Endothelial cell (in vitro differentiated cells): ENCODE measurements around the gene TRIM38. TPM values are rescaled to one million over a fixed set of nuclear protein-coding genes. Genes with fewer than 3 reads are reported as not detected.

ENCODE experiments used
- DNase-seq: peaks from one replicate; pipeline ENCODE4 v3.0.0; 2021; ENCODE audit warnings: low spot score
- H3K27ac Mint-ChIP-seq: one replicate; pipeline ENCODE4 v1.8.0; 2021; ENCODE audit warnings: mixed read lengths, inconsistent platforms; ENCODE audit not compliant: unreplicated experiment
- H3K27me3 Mint-ChIP-seq: one replicate; pipeline ENCODE4 v1.8.0; 2021; ENCODE audit warnings: mild to moderate bottlenecking, moderate library complexity, mixed read lengths, inconsistent platforms; ENCODE audit not compliant: unreplicated experiment
- H3K36me3 Mint-ChIP-seq: one replicate; pipeline ENCODE4 v1.8.0; 2021; ENCODE audit warnings: mild to moderate bottlenecking, low read depth, mixed read lengths, inconsistent platforms; ENCODE audit not compliant: unreplicated experiment
- H3K4me1 Mint-ChIP-seq: one replicate; pipeline ENCODE4 v1.8.0; 2021; ENCODE audit warnings: mild to moderate bottlenecking, mixed read lengths, inconsistent platforms; ENCODE audit not compliant: unreplicated experiment
- H3K4me3 Mint-ChIP-seq: one replicate; pipeline ENCODE4 v1.8.0; 2021; ENCODE audit warnings: mild to moderate bottlenecking, mixed read lengths, inconsistent platforms; ENCODE audit not compliant: unreplicated experiment
- H3K9me3 Mint-ChIP-seq: one replicate; pipeline ENCODE4 v1.8.0; 2021; ENCODE audit warnings: mixed read lengths, inconsistent platforms; ENCODE audit not compliant: unreplicated experiment
- CTCF ChIP-seq: fragments of 200-600 bp; sonication (generic); IDR thresholded peaks from one replicate; pipeline ENCODE4 v1.5.0; 2021; ENCODE audit warnings: antibody characterized with exemption; ENCODE audit not compliant: unreplicated experiment
- total RNA-seq: library from RNA; stranded (reverse); fragmentation: NEBNext Ultra II Directional; extraction: Animal tissue kit (Norgen Biotek cat#: 25700); gene quantifications from one replicate; pipeline ENCODE4 v1.2.1, GENCODE V29; 2021; ENCODE audit not compliant: unreplicated experiment

The TRIM38 gene
- total RNA-seq, 1 donor from 2014 or later: 3.8 TPM

GRCh38 chr6:25931411-25931709, 31.2 kb upstream of the TRIM38 start:
- no peaks in the 10 kb centered on the region for H3K9me3 Mint-ChIP-seq
- no peaks in the 10 kb centered on the region for H3K4me1 Mint-ChIP-seq
- no peak for DNase-seq
- no peak overlapping the region for H3K27ac Mint-ChIP-seq
- no peak overlapping the region for H3K4me3 Mint-ChIP-seq
- no peaks in the 10 kb centered on the region for H3K27me3 Mint-ChIP-seq
- no peak for TF ChIP-seq CTCF
- H3K36me3 Mint-ChIP-seq: no peaks in the 10 kb centered on the region

GRCh38 chr6:25934156-25934555, 28.4 kb upstream of the TRIM38 start:
- Mint-ChIP-seq H3K4me3 (no peak overlapping the region), H3K4me1 (no peaks in the 10 kb centered on the region), H3K36me3 (no peaks in the 10 kb centered on the region), H3K27me3 (no peaks in the 10 kb centered on the region), H3K27ac (no peak overlapping the region), H3K9me3 (no peaks in the 10 kb centered on the region)
- TF ChIP-seq CTCF: no peak
- no peak for DNase-seq

- no peaks in the 10 kb centered on the region for H3K4me1 Mint-ChIP-seq
- H3K36me3 Mint-ChIP-seq: no peaks in the 10 kb centered on the region
- no peak for TF ChIP-seq CTCF
- no peaks in the 10 kb centered on the region for H3K9me3 Mint-ChIP-seq
- H3K27ac Mint-ChIP-seq: no peak overlapping the region
- DNase-seq: no peak
- no peaks in the 10 kb centered on the region for H3K27me3 Mint-ChIP-seq
- no peak overlapping the region for H3K4me3 Mint-ChIP-seq
Observed at GRCh38 chr6:25934735-25935313, 27.8 kb upstream of the TRIM38 start.

- H3K27me3 Mint-ChIP-seq: no peaks in the 10 kb centered on the region
- TF ChIP-seq CTCF: no peak
- H3K4me1 Mint-ChIP-seq: no peaks in the 10 kb centered on the region
- no peak for DNase-seq
- no peak overlapping the region for H3K4me3 Mint-ChIP-seq
- no peaks in the 10 kb centered on the region for H3K9me3 Mint-ChIP-seq
- no peaks in the 10 kb centered on the region for H3K36me3 Mint-ChIP-seq
- no peak overlapping the region for H3K27ac Mint-ChIP-seq
Observed at GRCh38 chr6:25935953-25936352, 26.6 kb upstream of the TRIM38 start.

GRCh38 chr6:25939593-25939992, 23.0 kb upstream of the TRIM38 start:
- H3K27me3 Mint-ChIP-seq: no peaks in the 10 kb centered on the region
- TF ChIP-seq CTCF: no peak
- no peaks in the 10 kb centered on the region for H3K4me1 Mint-ChIP-seq

More at GRCh38 chr6:25939593-25939992, 23.0 kb upstream of the TRIM38 start:
- H3K27ac Mint-ChIP-seq: no peak overlapping the region
- DNase-seq: no peak
- no peaks in the 10 kb centered on the region for H3K9me3 Mint-ChIP-seq
- H3K36me3 Mint-ChIP-seq: no peaks in the 10 kb centered on the region
- no peak overlapping the region for H3K4me3 Mint-ChIP-seq
